DND-41 (cell line): Measurements from ENCODE around the gene NPC1.
A peak's percentile ranks its signal among the peaks of the same experiment; 100 is the strongest.

Experiments
- EZH2 ChIP-seq: IDR thresholded peaks from 3 replicates; pipeline ENCODE4 v1.6.1; 2012; ENCODE audit warnings: borderline replicate concordance, low read depth, mild to moderate bottlenecking, moderate library complexity, low read length, inconsistent platforms; ENCODE audit not compliant: severe bottlenecking
- TF ChIP-seq, protein P1 (sequence below): IDR thresholded peaks from 2 replicates; pipeline ENCODE4 v1.5.1; 2012; ENCODE audit warnings: borderline replicate concordance, low read length, moderate library complexity, mild to moderate bottlenecking; ENCODE audit not compliant: poor library complexity, severe bottlenecking; ENCODE audit errors: extremely low read depth

DNA sequence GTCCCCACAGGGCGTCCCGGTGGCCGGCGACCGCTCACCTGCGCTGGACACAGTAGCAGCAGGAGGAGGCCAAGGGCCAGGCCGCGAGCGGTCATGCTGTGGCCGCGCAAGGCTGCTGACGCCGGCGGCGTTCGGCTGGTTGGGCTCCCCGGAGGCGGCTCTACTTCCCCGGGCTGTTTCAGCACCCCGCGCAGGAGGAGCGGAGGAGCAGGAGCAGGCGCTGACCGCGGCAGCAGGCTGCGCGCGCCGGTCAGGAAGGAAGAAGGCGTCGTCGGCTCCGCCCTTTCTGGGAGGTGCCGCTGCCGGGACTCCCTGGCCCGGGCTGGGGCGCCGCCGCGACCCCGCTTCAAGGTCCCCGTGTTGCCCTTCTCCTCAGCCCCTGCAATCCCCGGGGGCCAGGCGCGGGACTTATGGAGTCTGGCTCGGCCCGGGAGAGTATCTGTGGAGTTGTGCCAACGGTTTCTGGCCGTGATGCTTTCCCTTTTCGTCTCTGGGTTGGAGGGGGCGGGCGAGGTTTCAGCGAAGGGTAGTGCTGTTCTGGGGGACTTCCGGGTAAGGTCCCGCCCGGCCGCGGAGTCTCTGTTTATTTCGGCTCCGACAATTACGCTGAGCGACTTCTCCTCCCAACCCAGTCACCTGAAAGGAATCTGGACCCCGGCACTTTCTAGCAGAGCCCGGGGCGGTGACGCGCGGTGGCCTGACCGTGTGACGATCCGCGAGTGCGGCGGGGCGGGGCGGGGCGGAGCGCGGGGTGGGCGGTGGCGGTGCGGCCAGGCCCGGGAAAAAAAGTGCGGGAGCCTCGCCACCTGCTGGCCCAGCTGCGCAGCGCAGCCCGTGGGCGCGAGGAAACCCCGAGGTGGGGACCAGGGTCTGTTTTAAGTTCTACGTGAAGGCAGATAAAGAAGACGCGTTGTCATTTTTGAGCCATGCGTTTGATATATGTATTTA, at the start of gene NPC1:
- no peak for TF ChIP-seq EZH2
- TF ChIP-seq, protein P1, sequence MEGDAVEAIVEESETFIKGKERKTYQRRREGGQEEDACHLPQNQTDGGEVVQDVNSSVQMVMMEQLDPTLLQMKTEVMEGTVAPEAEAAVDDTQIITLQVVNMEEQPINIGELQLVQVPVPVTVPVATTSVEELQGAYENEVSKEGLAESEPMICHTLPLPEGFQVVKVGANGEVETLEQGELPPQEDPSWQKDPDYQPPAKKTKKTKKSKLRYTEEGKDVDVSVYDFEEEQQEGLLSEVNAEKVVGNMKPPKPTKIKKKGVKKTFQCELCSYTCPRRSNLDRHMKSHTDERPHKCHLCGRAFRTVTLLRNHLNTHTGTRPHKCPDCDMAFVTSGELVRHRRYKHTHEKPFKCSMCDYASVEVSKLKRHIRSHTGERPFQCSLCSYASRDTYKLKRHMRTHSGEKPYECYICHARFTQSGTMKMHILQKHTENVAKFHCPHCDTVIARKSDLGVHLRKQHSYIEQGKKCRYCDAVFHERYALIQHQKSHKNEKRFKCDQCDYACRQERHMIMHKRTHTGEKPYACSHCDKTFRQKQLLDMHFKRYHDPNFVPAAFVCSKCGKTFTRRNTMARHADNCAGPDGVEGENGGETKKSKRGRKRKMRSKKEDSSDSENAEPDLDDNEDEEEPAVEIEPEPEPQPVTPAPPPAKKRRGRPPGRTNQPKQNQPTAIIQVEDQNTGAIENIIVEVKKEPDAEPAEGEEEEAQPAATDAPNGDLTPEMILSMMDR, result peak; percentile 88
